Thoracic aorta (tissue), 2 donors: Measurements from ENCODE around the gene GIPC2. TPM values are rescaled to one million over a fixed set of nuclear protein-coding genes. Genes with fewer than 3 reads are reported as not detected.

Source experiments
- ATAC-seq: fragments of 150-250 bp; one replicate; pipeline ENCODE4 v1.8.0; 2017; ENCODE audit warnings: low read depth; ENCODE audit not compliant: insufficient number of reproducible peaks, low FRiP score
- DNase-seq: peaks from one replicate; pipeline ENCODE4 v3.0.0-alpha.2; 2020; ENCODE audit warnings: low spot score
- H3K27ac ChIP-seq, 2 donors: fragments of 200-600 bp; sonication (generic); 1 replicate in 1 of 2; 2 replicates in 1 of 2; pipeline ENCODE4 v1.5.1; 2016; ENCODE audit warnings: mild to moderate bottlenecking in 2 of 2, moderate library complexity in 2 of 2
- H3K27me3 ChIP-seq: fragments of 200-600 bp; sonication (generic); replicated peaks from 2 replicates; pipeline ENCODE4 v1.6.0; 2016; ENCODE audit warnings: mild to moderate bottlenecking; ENCODE audit not compliant: insufficient read depth
- H3K36me3 ChIP-seq: fragments of 200-600 bp; sonication (generic); one replicate; pipeline ENCODE4 v1.5.1; 2016
- H3K4me1 ChIP-seq, 2 donors: fragments of 200-600 bp; sonication (generic); 1 replicate in 1 of 2; 2 replicates in 1 of 2; pipeline versions ENCODE4 v1.5.1 to v1.6.0; 2016; ENCODE audit warnings: low read depth in 2 of 2, mild to moderate bottlenecking in 1 of 2; ENCODE audit not compliant: control insufficient read depth in 1 of 2
- H3K4me3 ChIP-seq: fragments of 200-600 bp; sonication (generic); 2 replicates; pipeline ENCODE4 v1.5.1; 2016; ENCODE audit warnings: mild to moderate bottlenecking
- H3K9me3 ChIP-seq: fragments of 200-600 bp; sonication (generic); 2 replicates; pipeline ENCODE4 v1.5.1; 2016
- total RNA-seq, 2 donors: library from RNA; depleted of rRNA; stranded (reverse); fragments of >200 nt; gene quantifications; one replicate each; pipeline versions ENCODE4 v1.1.0 to v1.2.3, GENCODE V29; 2016
- TF ChIP-seq, protein P1 (sequence below): fragments of 200-600 bp; sonication (generic); IDR thresholded peaks from one replicate; pipeline ENCODE4 v1.5.1; 2019; ENCODE audit warnings: antibody characterized with exemption

GIPC2 gene
- total RNA-seq, 2 donors from 2014 or later: 1.6 to 3.2 TPM

DNA sequence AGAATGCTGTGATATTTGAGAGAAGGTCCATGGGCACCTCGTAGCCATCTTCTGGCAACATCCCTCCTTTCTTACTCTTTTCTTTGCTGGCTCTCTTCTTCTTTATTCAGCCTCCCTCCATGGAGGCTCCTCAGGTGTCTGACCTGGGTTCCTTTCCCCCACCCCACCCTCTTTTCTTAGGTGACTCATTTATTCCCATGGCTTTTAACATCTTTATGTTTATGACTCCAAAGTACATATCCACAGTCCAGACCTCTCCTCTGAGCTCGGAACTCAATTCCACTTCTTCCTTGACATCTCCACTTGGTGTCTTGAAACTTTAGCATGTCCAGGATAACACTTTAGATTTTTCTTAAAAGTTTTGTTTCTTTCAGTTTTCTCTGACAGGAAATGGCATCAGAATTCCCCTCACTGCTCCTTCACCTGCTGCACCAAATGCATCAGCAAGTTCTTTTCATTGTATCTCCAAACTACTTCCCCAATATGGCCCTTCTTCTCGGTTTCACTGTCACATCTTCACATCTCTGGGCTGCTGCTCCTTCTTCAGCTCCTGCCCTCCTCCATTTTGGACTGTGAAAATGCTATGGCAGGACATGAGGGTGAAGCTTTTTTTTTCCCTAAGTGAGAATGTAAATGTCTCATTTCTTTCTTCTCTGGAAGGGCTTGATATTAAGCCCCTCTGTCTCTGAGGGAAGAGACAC, 95.9 kb downstream of the GIPC2 start:
- H3K36me3 ChIP-seq: no peaks in the 10 kb centered on the region
- TF ChIP-seq, protein P1, sequence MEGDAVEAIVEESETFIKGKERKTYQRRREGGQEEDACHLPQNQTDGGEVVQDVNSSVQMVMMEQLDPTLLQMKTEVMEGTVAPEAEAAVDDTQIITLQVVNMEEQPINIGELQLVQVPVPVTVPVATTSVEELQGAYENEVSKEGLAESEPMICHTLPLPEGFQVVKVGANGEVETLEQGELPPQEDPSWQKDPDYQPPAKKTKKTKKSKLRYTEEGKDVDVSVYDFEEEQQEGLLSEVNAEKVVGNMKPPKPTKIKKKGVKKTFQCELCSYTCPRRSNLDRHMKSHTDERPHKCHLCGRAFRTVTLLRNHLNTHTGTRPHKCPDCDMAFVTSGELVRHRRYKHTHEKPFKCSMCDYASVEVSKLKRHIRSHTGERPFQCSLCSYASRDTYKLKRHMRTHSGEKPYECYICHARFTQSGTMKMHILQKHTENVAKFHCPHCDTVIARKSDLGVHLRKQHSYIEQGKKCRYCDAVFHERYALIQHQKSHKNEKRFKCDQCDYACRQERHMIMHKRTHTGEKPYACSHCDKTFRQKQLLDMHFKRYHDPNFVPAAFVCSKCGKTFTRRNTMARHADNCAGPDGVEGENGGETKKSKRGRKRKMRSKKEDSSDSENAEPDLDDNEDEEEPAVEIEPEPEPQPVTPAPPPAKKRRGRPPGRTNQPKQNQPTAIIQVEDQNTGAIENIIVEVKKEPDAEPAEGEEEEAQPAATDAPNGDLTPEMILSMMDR: no peak
- no peak for ATAC-seq

DNA sequence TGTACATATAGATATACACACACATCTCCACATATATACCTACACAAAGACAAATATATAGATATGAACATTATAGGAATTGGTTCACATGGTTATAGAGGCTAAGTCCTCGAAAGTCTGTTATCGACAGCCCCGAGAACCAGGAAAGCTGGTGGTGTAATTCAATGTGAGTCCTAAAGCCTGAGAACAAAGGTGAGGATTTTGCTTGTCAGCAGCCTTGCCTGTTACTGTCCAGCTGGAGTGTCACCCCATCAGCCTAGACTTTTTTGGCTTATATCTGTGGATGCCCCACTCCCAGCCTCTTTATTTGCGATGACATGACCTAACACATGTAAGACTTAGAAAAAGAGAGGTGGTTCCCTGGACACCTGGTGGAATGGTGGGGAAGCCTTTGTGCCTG, 97.0 kb downstream of the GIPC2 start:
- Histone ChIP-seq H3K27ac (no peak overlapping the region), H3K36me3 (no peaks in the 10 kb centered on the region), H3K4me1 (no peaks in the 10 kb centered on the region), H3K9me3 (no peaks in the 10 kb centered on the region), H3K4me3 (no peak overlapping the region), H3K27me3 (no peaks in the 10 kb centered on the region)
- no peak for DNase-seq
- TF ChIP-seq, protein P1: no peak
- no peak for ATAC-seq

More for the DNA sequence above, 95.9 kb downstream of the GIPC2 start:
- no peaks in the 10 kb centered on the region for H3K4me1 ChIP-seq
- no peaks in the 10 kb centered on the region for H3K27me3 ChIP-seq
- DNase-seq: no peak
- H3K9me3 ChIP-seq: no peaks in the 10 kb centered on the region
- no peak overlapping the region for H3K27ac ChIP-seq
- no peak overlapping the region for H3K4me3 ChIP-seq

DNA sequence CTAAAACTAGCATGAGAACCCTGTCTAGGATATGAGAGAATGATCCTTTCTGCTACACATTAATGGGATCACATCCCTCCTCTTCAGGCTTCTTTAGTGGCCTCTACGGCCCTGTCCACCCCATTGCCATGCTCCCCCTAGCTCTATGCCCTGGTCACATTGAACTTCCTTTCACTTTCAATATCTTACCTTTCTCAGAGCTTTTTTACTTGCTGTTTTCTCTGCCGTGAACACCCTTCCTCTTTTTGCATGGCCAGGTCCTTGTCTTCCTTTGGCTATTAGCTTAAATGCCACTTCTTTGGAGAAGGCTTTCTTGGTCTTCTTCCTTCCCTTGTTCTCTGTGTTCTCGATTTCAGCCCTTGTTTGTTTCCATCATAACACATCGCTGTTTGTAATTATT, 97.4 kb downstream of the GIPC2 start:
- ATAC-seq (no peak), DNase-seq (no peak)
- no peak overlapping the region for H3K4me3 ChIP-seq
- H3K27ac ChIP-seq: no peak overlapping the region
- no peaks in the 10 kb centered on the region for H3K9me3 ChIP-seq
- H3K27me3 ChIP-seq: no peaks in the 10 kb centered on the region
- no peaks in the 10 kb centered on the region for H3K36me3 ChIP-seq
- H3K4me1 ChIP-seq: no peaks in the 10 kb centered on the region
- TF ChIP-seq, protein P1: no peak

DNA sequence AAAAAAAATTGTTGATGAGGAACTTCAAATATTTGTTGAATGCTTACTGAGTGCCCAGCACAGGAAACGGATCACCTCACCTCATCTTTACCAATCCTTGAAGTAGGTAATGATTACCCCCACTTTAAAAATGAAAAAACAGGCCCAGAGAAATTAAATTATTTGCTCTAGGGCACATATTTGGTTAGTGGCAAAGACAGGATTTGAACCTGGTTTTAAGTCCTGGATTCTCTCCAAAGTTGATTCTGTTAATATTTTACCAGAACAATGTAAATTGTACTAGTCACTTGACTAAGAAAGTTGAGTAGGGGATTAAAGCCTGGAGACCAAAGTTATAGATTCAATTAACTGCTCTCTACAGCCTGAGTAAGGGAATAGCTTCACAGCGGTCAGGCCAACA, 97.9 kb downstream of the GIPC2 start:
- Histone ChIP-seq H3K9me3 (no peaks in the 10 kb centered on the region), H3K27ac (no peak overlapping the region), H3K36me3 (no peaks in the 10 kb centered on the region), H3K4me3 (no peak overlapping the region), H3K4me1 (no peaks in the 10 kb centered on the region), H3K27me3 (no peaks in the 10 kb centered on the region)
- ATAC-seq (no peak), DNase-seq (no peak)
- TF ChIP-seq, protein P1: no peak

DNA sequence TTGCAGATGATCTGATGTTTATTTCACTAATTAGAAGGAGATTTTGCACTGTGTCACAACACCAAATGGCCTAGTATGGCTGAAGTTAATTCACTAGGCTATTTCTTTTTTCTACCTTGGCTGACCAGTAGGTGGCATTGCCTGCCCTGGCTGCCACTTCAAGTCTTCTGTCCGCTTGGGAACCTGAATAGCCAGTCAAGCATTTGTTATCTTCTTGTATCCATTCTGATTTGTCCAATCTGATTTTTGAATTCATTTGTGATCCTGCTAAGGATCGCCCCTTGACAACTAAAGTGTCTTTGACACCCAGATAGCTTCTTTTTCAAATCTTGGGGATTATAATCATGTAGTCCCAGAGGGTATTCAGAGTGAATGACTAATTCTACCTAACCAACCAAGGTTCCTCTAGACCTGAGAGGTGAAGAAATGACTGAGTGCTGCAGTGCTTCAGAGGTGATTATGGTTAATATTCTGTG, 99.4 kb downstream of the GIPC2 start:
- ATAC-seq (no peak), DNase-seq (no peak)
- Histone ChIP-seq H3K27ac (no peak overlapping the region), H3K9me3 (no peaks in the 10 kb centered on the region), H3K36me3 (no peaks in the 10 kb centered on the region), H3K4me1 (no peaks in the 10 kb centered on the region), H3K4me3 (no peak overlapping the region), H3K27me3 (no peaks in the 10 kb centered on the region)
- TF ChIP-seq, protein P1: peak; percentile 74
